ENCODE data around the gene ZBTB7B.

ZBTB7B gene

DNA sequence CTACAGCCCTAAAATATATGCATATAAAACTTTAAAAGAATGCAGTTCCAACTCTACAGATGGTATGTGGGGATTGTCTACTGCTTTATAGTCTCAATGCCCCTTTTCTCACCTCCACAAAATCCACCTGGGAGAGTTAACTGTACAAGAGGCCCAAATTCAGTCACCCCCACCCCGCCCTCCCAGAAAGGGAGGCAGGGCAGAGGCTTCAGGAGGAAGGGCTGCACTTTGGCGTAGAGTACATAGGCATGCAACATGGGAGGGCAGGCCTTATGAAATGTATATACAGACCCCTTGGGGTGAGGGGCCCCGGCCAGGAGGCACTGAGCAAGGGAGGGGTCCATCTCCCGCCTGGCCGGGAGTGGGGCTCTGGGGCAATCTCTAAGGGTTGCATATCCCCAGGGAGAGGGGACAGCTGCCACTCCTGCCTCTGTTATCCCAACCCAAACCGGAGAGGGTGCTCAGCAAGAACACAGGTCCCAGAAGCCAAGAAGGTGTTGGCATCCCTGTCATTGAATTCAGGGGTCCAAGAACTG, 39.7 kb upstream of the ZBTB7B start:
- H3K27me3 Mint-ChIP-seq, result no peaks in the 10 kb centered on the region
- no peaks in the 10 kb centered on the region for H3K9me3 Mint-ChIP-seq
- H3K36me3 Mint-ChIP-seq, result peaks cover 41% of the 10 kb centered on the region
- peaks cover 43% of the 10 kb centered on the region for H3K4me1 Mint-ChIP-seq
- ATAC-seq, result no peak
- peak overlapping the region; percentile 91 for H3K27ac Mint-ChIP-seq
- peak overlapping the region; percentile 86 for H3K4me3 Mint-ChIP-seq

DNA sequence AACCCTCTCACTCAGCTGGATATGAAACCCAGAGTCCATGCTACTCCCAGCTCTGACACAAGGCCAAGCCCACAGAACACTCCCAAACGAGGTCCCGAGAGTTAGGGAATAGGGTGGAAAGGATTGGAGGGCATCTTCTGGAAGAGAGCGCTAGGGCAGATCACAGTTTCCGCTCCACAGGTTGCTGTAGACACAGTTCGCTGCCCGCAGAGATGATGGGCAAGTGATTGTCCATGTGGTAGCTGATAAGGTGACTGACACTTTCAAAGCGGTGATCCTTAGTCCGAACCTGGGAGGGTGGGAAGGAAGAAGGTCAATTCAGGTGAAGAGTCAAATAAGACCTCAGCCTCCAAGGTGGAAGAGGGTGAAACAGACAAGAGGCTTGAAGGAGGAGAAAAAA, 39.0 kb upstream of the ZBTB7B start:
- H3K9me3 Mint-ChIP-seq, result no peaks in the 10 kb centered on the region
- H3K27ac Mint-ChIP-seq, result peak overlapping the region; percentile 2
- H3K27me3 Mint-ChIP-seq, result no peaks in the 10 kb centered on the region
- peaks cover 49% of the 10 kb centered on the region for H3K36me3 Mint-ChIP-seq
- H3K4me3 Mint-ChIP-seq, result no peak overlapping the region
- H3K4me1 Mint-ChIP-seq, result peaks cover 44% of the 10 kb centered on the region
- no peak for ATAC-seq

DNA sequence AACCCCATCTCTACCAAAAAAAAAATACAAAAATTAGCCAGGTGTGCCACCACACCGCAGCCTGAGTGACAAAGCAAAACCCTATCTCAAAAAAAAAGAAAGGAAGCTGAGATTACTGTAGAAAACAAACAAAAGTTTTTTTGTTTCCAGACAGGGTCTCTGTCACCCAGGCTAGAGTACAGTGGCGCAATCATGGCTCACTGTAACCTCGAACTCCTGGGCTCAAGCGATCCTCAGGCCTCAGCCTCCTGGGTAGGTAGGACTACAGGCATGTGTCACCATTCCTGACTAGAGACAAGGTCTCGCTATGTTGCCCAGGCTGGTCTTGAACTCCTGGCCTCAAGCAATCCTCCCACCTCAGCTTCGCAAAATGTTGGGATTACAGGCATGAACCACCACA, 38.2 kb upstream of the ZBTB7B start:
- peaks cover 50% of the 10 kb centered on the region for H3K36me3 Mint-ChIP-seq
- H3K4me1 Mint-ChIP-seq, result peaks cover 47% of the 10 kb centered on the region
- no peaks in the 10 kb centered on the region for H3K9me3 Mint-ChIP-seq
- H3K27ac Mint-ChIP-seq, result no peak overlapping the region
- no peak for ATAC-seq
- no peaks in the 10 kb centered on the region for H3K27me3 Mint-ChIP-seq
- no peak overlapping the region for H3K4me3 Mint-ChIP-seq

DNA sequence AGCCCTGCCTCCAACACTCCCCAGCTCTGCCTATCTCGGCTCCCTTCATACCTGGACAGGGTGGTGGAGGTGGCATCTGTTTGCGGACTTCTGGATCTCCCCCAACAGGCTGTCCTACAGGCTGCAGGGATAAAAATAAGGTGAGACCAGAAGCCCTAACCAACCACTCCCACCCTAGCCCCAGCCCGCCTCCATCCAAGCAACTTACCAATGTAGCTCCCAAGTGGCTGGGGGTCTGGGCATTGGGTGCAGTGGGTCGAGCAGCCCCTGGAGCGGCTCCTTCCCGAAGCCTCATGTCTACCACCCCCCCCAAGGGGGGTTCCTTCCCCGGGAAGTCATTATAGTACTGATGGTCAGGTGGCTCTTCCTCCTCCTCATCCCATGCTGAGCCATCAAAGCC, 36.5 kb upstream of the ZBTB7B start:
- no peaks in the 10 kb centered on the region for H3K9me3 Mint-ChIP-seq
- no peak overlapping the region for H3K4me3 Mint-ChIP-seq
- no peaks in the 10 kb centered on the region for H3K27me3 Mint-ChIP-seq
- H3K4me1 Mint-ChIP-seq, result peaks cover 40% of the 10 kb centered on the region
- ATAC-seq, result no peak
- H3K36me3 Mint-ChIP-seq, result peaks cover 50% of the 10 kb centered on the region
- no peak overlapping the region for H3K27ac Mint-ChIP-seq

DNA sequence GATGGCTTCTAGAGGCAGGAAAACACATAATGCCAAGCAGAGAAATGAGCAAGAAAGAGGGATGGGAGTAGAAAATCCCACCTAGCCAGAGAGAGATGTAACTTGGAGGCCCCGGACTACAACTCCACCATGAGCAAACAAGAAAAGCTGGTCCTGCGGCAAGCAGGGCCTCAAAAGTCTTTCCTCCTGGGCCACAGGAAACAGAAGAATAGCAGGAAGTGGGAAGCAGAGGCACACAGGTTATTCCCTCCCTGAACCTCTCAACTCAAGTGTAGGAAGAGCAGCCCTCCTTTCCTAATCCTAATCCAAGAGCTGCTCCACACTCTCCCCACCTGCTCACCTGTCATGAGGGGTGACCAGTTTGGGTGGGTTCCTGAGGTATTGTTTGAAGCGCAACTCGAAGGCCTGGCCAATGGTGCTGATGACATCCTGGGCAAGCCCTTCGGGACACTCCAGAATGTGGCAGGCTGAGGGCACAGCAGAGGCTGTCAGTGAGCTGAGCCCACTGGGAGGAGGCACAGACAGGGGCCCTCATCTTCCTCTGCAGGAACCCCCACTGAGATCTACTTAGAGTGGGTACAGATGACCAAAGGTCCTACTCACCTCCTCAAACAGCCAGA, 35.2 kb upstream of the ZBTB7B start:
- ATAC-seq, result no peak
- Mint-ChIP-seq H3K36me3 (peaks cover 55% of the 10 kb centered on the region), H3K4me3 (no peak overlapping the region), H3K27ac (peak overlapping the region; percentile 3), H3K4me1 (peaks cover 48% of the 10 kb centered on the region), H3K27me3 (no peaks in the 10 kb centered on the region), H3K9me3 (no peaks in the 10 kb centered on the region)

DNA sequence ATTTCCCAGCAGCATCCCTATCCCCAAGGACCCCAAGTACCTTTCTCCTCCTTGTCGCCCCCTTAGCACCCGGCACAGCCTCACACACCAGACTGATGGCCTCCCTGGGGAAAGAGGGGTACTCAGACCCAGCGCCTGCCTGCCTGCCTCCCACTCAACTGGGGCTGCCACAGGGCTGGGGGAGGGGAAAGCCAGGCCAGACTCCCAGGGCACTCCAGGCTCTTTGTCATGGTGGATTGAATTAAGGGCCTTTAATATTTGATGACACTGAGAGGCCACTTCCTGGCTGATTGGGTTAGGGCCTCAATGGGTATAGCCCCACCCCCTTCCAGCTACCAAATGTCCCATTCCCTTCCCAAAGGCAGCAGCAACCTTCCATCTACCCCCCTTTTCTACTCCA, 33.9 kb upstream of the ZBTB7B start:
- H3K36me3 Mint-ChIP-seq, result peaks cover 47% of the 10 kb centered on the region
- no peaks in the 10 kb centered on the region for H3K9me3 Mint-ChIP-seq
- H3K27me3 Mint-ChIP-seq, result no peaks in the 10 kb centered on the region
- peaks cover 42% of the 10 kb centered on the region for H3K4me1 Mint-ChIP-seq
- no peak for ATAC-seq
- no peak overlapping the region for H3K4me3 Mint-ChIP-seq
- H3K27ac Mint-ChIP-seq, result peak overlapping the region; percentile 82

DNA sequence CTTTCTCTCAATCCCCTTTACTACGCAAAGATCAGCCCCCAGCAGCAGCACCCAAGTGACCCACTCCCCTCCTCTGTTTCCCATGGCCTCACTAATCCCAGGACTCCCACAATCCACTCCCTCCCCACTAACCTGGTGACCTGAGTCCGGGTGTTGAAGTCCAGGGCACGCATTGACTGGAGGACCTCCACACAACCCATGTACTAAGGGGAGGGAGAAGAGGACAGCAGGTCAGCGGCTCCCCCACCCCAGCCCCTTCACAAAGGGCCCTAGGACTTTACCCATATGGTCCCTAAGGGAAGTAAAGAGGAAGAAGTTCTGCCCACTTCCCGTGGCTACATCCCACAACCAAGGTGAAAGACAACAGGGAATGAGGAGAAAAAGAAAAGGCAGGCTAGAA, 33.4 kb upstream of the ZBTB7B start:
- Mint-ChIP-seq H3K27ac (peak overlapping the region; percentile 82), H3K4me3 (peak overlapping the region; percentile 37), H3K27me3 (no peaks in the 10 kb centered on the region), H3K9me3 (no peaks in the 10 kb centered on the region), H3K36me3 (peaks cover 43% of the 10 kb centered on the region), H3K4me1 (peaks cover 37% of the 10 kb centered on the region)
- no peak for ATAC-seq

DNA sequence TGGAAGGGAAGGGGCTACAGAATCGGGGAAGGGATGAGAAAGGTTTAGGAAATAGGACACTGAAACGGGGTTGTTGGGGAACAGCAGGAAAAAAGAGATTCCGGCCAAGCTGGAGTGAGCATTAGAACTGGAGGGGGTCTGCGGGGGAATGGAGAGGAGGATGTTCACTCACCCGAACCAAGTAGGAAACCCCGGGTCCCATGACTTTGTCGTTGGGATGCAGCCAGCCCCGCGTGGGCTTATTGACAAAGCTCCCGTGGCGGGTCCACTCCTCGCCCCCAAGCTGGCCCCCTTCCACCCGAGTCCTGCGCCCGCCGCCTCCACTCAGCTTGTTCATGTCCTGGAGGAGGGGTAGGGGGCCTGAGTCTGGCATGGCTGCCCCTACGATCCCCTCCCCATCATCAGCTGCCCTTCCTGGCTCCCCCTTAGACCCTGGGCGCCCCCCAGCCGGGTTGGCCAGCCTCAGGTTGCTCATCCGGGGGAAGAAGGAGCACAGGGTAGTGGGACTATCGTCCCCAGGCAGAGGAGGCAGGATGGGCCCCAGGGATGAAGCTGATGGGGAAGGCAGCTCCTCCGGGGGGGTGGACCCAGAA, 32.6 kb upstream of the ZBTB7B start:
- H3K9me3 Mint-ChIP-seq, result no peaks in the 10 kb centered on the region
- no peaks in the 10 kb centered on the region for H3K27me3 Mint-ChIP-seq
- peak overlapping the region; percentile 37 for H3K4me3 Mint-ChIP-seq
- peaks cover 37% of the 10 kb centered on the region for H3K4me1 Mint-ChIP-seq
- H3K36me3 Mint-ChIP-seq, result peaks cover 43% of the 10 kb centered on the region
- ATAC-seq, result no peak
- peak overlapping the region; percentile 82 for H3K27ac Mint-ChIP-seq

DNA sequence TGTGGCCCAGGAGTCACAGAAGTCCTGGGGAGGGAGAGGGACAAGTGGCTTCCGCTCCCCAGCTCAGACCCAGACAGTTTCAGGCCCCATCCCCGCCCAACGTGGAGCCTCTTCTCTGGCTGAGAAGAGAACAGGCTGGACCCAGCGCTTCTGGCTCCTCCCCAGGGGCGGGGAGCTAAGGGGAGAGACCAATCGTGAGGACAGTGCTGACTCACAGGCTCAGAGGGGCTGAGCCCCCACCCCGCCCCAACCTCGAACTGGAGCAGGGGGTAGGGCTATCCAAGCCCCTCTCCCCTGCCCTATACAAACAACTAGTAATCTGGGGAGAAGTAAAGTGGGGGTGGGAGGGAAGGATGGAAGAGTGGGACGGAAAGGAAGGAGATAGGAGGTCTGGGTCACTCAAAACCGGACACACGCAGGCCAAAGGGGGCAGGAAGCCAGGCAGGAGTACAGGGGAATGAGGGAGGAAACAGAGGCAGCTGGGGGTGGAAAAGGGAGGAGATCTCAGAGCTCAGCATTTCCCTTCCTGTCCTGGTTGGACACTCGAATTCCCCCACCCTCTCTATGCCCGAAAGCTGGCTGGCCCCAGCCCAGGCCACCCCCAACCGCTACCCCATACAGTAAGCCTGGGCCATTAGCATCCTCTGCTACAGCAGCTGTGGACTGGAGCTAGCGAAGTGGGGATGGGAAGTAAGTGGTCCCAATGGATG, 31.8 kb upstream of the ZBTB7B start, which contains the start of gene SHC1:
Gene SHC1 (minus strand): TSS at position 117 of the 710 bp plus-strand sequence. CDS start 221 bp downstream, outside the sequence.
- H3K9me3 Mint-ChIP-seq, result no peaks in the 10 kb centered on the region

DNA sequence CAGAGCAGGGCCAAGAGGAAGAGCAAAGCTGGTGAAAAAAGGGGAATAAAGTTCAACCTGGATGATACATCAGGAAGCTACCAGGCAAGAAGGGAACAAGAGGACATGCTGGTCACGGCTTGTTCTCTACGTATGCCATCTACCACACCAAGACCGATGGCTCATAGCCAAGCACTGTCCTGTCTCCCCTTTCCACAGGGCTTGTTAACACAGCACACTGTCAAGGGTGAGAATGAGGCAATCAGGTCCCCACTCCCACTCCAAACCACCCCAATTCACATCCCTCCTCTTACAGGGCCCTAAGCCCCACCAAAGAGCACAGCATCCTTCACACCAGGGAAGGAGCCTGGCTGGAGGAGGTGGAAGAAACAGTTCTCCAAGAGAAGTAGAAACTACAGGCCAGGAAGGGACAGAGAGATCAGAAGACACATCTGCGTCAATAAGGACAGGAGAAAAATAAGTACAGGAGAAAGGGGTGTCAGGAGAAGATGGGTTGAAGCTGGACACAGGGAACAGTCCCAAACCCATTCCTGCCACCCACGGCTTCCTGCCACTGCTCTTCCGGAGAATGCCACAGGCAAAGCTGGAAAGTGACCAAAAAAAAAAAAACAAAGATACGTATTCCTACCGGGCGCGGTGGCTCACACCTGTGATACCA, 31.1 kb upstream of the ZBTB7B start:
- H3K27ac Mint-ChIP-seq, result peak overlapping the region; percentile 82
- no peaks in the 10 kb centered on the region for H3K9me3 Mint-ChIP-seq
- ATAC-seq, result no peak
- no peaks in the 10 kb centered on the region for H3K27me3 Mint-ChIP-seq
- peaks cover 33% of the 10 kb centered on the region for H3K36me3 Mint-ChIP-seq
- H3K4me3 Mint-ChIP-seq, result peak overlapping the region; percentile 5
- H3K4me1 Mint-ChIP-seq, result peaks cover 37% of the 10 kb centered on the region

More for the DNA sequence above, 31.8 kb upstream of the ZBTB7B start, which contains the start of gene SHC1:
- no peak for ATAC-seq
- H3K4me3 Mint-ChIP-seq, result peak within 1 kb of the TSS; percentile 62
- peaks cover 35% of the 10 kb centered on the region for H3K36me3 Mint-ChIP-seq
- no peaks in the 10 kb centered on the region for H3K27me3 Mint-ChIP-seq
- peaks cover 37% of the 10 kb centered on the region for H3K4me1 Mint-ChIP-seq
- peak within 1 kb of the TSS; percentile 82 for H3K27ac Mint-ChIP-seq

DNA sequence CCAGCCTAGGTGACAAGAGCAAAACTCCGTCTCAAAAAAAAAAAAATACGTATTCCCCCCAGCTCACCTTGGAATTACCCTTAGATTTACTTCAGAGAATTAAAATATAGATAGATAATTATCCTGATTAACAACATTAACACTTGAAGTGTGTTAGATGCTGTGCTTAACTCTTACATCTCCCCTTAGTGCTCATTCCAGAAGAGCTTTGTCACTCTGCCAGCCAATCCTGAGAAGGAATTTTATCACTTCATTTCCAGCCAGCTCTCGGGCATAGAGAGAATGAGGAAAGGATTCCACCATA, 30.4 kb upstream of the ZBTB7B start:
- no peaks in the 10 kb centered on the region for H3K9me3 Mint-ChIP-seq
- no peak overlapping the region for H3K4me3 Mint-ChIP-seq
- no peaks in the 10 kb centered on the region for H3K27me3 Mint-ChIP-seq

DNA sequence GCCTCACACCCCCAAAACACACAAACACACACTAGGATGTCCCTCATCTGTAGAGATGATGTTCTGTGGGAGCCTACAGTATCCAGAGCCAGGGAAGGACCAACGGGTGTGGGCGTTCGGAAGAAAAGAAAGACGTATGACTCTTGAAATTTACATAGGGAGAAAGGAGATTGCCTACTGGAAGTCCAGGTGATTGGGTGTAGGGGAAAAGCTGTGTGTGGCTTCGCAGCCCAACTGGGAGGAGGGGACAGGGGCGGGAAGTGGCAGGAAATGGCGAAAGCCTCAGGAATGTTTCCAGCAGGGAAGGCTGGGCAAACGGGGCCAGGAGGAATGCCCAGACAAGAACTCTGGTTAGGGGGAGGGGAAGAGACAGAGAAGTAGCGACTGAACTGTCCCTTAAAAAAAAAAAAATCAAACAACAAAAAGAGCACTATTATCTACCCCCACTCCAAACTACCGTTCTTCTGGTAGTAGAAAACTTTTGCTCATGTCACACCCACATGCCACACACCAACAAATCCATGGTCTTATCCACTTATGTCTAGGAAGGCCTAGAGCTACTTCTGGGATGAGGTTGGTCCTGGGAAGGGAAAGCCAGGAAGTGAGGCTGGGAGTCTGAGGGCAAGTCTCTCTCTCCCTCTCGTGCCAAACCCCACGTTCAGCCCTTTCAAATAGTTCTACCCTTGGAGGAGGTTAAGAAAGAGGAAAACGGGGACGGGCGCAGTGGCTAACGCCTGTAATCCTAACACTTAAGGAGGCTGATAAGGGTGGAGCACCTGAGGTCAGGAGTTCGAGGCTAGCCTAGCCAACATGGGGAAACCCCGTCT, 29.9 kb upstream of the ZBTB7B start:
- H3K4me3 Mint-ChIP-seq, result no peak overlapping the region
- peak overlapping the region; percentile 20 for H3K27ac Mint-ChIP-seq
- peaks cover 42% of the 10 kb centered on the region for H3K4me1 Mint-ChIP-seq
- no peaks in the 10 kb centered on the region for H3K27me3 Mint-ChIP-seq
- no peak for ATAC-seq
- H3K36me3 Mint-ChIP-seq, result peaks cover 26% of the 10 kb centered on the region
- no peaks in the 10 kb centered on the region for H3K9me3 Mint-ChIP-seq

More for the DNA sequence above, 30.4 kb upstream of the ZBTB7B start:
- no peak for ATAC-seq
- peak overlapping the region; percentile 20 for H3K27ac Mint-ChIP-seq
- H3K4me1 Mint-ChIP-seq, result peaks cover 37% of the 10 kb centered on the region
- peaks cover 30% of the 10 kb centered on the region for H3K36me3 Mint-ChIP-seq

DNA sequence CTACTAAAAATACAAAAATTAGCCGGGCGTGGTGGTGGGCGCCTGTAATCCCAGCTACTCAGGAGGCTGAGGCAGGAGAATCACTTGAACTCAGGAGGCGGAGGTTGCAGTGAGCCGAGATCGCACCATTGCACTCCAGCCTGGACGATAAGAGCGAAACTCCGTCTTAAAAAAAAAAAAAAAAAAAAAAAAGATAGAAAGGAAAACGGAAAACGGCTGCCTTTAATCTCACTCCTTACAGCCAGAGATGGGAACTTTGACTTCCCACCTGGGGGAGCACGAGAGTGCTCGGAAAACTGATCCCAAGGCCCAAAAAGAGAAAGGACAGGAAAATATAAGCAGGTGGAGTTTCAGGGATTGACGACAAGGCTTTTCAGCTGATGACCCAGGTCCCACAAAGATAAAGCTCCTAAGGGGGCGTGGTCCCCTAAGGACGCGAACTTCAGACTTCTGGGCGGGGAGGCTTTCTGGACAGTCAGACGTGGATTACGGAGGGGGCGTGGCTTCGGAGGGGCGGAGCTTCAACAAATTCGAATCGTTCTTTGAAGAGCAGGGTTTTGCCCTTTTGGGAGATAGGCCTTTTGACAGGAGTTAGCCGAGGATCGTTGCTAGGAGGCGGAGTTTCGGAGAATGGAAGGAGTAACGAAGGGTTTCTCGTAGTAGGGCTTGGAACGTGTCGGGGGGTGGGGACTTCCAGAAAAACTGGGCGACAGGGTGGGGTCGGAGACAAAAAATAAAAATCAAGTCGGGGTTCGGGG, 29.1 kb upstream of the ZBTB7B start:
- H3K36me3 Mint-ChIP-seq, result peaks cover 18% of the 10 kb centered on the region
- peak; percentile 44 for ATAC-seq
- peaks cover 45% of the 10 kb centered on the region for H3K4me1 Mint-ChIP-seq
- H3K9me3 Mint-ChIP-seq, result no peaks in the 10 kb centered on the region
- no peak overlapping the region for H3K4me3 Mint-ChIP-seq
- H3K27ac Mint-ChIP-seq, result no peak overlapping the region
- no peaks in the 10 kb centered on the region for H3K27me3 Mint-ChIP-seq

All from stimulated activated memory B cell treated with anti-CD40 and anti-IgM and Interleukin-4, amounts not matched to agents 10 μg/mL and 1 μg/mL and 100 μg/mL, for 72 hours (primary cell).